ENCODE data around the gene AP1AR.
"Not testable (repeated sequence)": the region's sequence is repeated elsewhere in the genome, so short reads cannot be mapped to it uniquely, and the experiment has no call there.

Gene AP1AR, protein sequence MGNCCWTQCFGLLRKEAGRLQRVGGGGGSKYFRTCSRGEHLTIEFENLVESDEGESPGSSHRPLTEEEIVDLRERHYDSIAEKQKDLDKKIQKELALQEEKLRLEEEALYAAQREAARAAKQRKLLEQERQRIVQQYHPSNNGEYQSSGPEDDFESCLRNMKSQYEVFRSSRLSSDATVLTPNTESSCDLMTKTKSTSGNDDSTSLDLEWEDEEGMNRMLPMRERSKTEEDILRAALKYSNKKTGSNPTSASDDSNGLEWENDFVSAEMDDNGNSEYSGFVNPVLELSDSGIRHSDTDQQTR

DNA sequence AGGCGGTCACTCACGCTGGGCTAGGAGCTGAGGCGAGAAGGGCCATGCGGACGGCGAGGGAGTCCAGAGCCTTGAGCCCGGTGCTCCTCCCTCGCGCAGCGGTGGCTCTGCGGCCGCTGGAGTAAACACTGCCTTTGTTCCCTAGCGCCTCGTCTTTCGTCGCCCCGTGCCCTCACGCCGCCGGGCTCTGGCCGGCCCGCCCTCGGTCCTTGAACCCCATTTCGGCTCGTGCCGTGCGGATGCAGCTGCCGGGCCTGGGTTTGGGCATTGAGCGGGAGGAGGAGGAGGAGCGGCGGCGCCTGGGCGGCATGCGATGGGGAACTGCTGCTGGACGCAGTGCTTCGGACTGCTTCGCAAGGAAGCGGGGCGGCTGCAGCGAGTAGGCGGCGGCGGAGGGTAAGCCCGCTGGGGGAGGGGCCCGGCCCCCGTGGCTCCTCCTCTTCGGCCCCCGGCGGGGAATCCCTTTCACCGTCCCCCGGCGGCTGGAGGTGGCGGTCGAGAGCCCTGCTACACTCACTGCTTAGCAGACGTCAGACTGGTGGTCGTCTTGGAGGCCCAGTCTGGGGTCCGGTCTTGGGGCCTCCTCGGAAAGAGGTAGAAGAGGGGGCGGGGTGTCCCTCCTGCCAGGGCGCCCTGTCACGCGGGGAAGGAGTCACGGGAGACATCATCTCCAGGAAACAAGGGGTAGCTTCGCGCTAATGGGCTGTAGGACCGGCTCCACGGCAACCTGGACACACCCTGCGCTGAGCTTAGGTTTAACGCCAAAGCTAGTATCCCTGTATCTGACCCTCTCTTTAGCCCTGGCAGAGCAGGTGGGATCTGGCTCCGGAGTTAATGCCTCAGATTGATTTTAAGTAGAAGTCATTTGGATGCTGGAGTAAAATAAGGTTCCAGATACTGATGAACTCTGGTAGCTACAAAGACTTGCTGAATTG, at the start of gene AP1AR:
AP1AR (plus strand) TSS at position 9 of the 935 bp plus-strand sequence; CDS start at position 314, 305 bp downstream.
- DNase-seq, result peak; percentile 18

DNA sequence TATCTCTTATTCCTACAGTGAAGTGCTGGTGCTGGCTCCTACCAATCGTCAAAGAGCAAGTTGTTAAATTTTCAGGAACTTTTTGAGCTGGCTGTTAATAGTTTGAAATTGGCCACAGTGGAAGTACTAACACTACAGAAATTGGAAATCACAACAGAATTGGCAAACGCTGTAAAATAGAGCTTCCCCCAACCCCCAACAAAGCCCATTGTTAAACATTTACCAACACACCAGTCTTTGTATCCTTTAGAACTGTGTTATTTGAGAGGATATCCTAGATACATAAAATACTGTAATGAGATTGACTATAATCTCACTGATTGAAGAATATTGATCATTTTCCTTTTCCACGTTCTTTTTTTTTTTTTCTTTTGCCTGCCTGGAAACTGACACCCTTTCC, 49.0 kb upstream of the AP1AR start:
- no peak for DNase-seq

DNA sequence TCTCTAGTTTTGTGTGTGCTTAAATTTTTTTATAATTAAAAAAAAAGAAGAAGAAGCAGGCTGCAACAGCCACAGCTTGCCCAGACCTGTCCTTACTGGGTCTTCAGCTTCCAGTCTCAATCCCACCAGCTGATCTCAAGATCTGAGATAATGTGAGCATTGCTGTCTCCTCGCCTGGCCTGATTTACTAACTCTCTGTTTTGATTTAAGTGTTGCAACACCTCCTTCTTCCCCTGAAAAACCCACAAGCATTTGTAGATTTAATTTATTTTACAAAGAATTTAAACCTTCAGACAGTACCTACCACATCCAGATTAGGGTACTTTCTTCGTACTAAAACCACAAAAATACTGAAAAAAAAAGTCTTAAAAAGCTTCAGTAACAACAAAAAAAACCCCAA, 48.3 kb upstream of the AP1AR start:
- DNase-seq, result no peak

DNA sequence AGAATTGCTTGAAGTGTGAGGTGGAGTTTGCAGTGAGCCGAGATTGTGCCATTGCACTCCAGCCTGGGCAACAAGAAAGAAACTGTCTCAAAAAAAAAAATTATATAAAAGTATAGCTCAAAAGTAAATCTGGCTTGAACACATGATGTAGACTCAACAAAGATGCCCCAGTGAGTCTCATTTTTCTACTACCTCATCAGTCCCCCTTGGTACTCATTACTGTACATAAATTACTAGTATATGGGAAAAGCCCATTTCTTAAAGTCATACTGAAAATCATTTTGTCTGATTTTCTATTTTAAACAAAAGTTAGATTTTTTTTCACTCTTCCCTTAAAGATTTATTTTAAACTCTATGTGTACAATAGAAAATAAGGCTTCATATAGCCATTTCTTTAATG, 47.1 kb upstream of the AP1AR start:
- DNase-seq, result no peak

DNA sequence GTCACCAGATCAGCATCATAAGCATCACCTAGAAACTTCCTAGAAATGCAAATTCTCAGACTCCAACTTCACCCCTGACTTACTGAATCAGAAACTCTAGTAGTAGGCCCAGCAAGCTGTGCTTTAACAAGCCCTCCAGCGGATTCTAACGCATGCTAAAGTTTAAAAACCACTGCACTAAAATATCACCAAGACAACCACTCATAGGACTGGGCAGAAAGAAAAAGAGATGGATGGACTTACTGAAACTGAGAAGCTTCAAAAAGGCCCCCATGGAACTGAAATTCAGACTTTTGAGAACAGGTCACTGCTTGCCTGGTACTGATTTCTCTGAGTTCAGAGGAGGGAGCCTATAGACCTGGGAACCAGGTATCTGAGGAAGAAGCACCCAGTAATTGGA, 46.3 kb upstream of the AP1AR start:
- no peak for DNase-seq

DNA sequence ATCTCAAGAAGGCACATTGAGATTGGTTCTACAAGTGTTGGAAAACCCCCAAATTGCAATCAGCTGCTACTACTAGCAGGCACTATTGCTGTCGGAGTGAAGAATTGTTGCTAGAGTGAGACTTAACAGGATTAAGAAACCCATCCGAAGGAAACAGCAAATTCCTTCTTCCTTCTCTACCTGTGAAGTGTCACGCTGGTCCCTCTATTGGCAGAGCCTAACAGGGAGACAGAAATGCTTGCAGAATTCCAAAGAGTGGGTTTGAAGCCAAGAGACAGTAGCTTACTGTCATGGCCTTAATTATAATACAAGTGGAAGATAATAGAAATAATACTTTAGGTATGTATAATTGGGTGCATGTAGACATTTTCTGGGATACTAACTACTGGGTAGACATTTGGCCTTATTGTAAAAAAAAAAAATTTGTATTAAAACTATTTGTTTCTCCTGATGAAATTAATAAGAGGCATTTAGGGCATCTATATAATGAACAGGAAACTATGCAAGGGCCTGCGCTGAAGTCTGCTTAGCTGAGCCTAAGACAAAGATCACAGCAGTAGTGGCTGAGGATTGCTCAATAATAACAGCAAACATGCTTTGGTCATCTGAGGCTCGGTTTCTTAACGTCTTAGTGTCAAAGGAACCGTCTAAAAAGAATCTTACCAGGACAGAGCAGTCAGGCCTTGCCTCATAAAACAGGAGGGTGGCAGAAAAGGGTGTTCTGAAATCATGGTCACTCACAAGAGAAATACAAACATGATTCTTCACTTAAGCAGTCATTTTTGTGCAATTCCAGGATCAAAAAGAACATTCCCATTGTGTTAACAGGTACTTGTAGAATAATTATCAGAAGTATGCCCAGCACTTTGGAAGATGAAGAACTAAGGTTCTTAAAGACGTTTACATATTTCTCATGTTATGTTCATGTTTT, 45.6 kb upstream of the AP1AR start:
- DNase-seq, result no peak

DNA sequence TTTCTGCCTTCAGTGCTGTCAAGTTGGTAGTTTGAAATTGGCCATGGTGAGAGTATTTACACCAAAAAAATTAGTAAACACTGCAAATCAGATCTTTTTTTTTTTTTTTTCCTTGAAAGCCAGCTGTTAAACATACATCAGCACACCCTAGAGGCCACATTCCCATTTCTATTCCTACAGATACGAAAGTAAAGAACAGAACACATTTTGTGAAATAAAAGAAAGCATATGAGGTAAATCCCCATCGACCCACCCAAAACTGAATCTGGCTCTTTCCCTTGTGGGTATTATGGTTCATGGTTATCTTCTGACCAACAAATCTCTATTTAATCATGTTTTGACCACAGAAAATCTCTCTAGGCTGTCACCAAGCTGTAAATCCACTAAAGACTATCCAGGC, 41.8 kb upstream of the AP1AR start:
- no peak for DNase-seq

DNA sequence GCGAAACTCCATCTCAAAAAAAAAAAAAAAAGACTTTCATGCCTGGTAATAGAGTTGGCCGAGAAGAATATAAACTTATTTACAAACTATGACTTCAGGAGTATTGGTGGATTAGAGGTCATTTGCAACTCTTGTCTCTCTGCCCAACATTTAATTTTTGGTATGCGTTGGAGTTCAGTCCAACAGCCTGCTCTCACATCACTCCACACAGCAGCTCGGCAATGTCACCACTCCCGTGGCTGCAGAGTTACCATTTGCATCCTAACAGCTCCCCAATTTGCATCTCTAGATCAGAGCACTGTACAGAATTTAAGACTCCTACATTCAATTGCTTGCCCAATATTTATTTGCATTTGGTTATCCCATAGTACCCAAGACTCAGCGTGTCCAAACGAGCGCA, 40.9 kb upstream of the AP1AR start:
- DNase-seq, result no peak

DNA sequence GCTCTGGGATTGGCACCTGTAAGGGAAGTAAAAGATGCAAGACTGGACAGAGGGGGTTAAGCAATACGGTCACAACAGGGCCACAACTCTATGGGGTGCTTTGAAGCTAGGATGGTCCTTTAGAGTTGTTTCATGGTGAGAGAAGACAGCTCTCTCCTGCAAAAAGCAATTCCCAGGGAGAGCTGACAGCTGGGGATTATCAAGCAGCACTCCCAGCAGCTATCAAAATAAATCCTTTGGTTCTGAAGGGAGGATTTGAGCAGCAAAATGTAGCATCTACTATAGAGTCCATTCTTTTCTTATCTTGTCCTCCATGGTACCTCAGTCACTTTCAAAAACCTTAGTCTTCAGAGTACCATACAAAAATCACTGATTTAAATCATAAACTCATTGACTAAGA, 35.1 kb upstream of the AP1AR start:
- no peak for DNase-seq

DNA sequence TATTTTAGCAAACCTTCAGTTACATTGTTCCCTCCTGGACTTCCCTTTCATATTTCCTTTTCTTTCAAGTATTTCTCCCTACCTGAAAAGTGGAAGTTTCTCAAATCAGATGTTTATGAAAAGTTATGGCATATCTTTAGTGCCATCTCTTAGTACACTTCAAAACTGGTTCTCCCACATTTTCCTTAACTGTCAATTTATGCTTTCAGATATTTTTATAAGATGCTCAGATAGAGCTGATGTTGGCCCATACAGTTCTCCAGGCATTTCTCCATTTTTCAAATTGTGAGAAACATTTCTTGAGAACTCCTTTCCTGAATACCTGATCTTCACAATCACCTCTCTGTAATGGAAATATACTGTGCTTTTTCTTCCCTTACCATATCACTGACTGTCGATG, 32.5 kb upstream of the AP1AR start:
- DNase-seq, result no peak

DNA sequence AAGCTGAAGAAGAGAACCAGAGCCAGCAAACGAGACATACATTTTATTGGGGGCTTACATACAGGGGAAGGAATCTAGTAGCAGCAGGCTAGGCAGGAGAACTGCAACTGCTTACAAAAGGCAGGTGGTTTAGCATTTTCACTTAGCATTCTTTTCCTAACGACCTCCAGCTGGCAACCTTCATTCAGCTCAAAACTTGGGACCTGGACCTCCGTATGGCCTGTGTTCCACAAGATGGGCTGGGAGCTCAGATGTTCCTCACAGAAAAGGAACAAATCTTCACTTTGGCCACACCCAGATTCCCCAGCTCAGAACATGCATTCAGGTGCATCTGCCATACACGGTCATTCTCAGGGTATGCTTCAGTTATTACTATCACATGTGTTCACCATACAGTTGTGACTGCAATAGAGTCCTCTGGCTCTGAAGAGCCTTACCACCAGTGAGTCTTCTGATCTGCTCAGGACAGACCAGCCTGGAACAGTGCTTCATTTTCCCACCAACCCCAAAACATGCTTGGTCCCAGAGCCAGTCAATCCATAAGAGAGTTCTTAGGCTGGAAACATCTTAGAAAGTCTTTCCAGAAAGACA, 29.6 kb upstream of the AP1AR start:
- DNase-seq, result no peak

DNA sequence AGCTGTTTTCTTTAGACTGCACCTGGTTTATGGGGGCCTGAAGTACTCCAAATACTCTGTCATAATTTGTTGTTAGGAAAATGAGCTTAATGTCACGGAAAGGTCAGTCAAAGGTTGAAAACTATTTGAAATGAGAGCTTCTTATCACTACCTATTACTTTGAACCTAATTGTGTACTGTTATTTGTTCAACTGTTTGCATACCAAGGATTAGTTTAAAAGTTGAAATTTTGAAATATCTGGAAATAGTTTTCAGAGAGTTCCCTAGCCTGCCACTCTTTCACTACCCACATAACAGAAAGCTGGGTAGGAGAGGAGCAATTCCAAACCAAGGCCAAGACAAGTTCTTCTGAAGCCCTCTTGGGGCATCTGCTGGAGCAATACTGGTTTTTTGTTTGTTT, 28.0 kb upstream of the AP1AR start:
- no peak for DNase-seq

DNA sequence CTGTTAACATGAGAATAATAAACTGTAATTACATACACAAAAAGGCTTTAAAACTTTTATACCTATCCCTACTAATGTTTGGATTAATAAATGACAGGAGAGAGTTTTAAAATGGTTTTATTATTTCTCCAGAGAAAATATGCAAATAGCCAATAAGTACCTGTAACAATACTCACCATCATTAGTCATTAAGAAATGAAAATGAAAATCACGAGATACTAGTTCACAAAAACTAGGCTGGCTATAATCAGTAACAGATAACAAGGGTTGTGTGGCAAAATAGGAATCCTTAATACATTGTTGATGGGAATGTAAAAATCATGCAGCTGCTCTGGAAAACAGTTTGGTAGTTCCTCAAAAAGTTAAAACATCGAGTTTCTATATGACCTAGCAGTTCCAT, 25.2 kb upstream of the AP1AR start:
- no peak for DNase-seq

DNA sequence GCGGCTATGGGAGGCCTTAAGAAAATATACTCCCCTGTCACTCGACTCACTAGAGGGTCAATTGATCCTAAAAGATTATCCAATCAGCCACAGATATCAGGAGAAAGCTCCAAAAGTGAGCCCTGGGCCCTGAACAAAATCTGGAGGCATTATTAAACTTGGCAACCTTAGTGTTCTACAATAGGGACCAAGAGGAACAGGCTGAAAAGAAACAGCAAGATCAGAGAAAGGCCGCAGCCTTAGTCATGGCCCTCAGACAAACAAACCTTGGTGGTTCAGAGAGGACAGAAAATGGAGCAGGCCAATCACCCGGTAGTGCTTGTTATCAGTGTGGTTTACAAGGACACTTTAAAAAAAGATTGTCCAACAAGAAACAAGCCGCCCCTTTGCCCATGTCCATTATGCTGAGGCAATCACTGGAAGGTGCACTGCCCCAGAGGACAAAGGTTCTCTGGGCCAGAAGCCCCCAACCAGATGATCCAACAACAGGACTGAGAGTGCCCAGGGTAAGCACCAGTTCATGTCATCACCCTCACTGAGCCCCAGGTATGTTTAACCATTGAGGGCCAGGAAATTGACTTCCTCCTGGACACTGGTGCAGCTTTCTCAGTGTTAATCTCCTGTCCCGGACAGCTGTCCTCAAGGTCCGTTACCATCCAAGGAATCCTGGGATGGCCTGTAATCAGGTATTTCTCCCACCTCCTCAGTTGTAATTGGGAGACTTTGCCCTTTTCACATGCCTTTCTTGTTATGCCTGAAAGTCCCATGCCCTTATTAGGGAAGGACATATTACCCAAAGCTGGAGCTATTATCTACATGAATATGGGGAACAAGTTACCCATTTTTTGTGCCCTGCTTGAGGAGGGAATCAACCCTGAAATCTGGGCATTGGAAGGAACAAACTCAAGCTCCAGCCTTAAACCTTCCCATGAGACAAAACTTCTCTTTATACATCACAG, 23.2 kb upstream of the AP1AR start:
- DNase-seq, result not testable (repeated sequence)

DNA sequence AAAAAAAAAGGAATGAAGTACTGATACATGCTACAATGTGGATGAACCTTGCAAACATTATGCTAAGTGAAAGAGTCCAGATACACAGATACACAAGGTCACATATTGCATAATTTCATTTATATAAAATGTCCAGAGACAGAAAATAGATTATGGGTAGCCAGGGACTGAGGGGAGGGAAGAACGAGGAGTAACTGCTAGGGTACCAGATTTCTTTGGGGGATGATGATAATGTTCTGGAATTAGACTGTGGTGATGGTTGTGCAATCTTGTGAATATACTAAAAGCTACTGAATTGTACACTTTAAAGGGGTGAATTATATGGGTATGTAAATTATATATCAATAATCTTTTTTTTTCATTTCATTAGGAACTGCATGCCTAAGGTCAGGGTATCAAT, 20.8 kb upstream of the AP1AR start:
- no peak for DNase-seq

DNA sequence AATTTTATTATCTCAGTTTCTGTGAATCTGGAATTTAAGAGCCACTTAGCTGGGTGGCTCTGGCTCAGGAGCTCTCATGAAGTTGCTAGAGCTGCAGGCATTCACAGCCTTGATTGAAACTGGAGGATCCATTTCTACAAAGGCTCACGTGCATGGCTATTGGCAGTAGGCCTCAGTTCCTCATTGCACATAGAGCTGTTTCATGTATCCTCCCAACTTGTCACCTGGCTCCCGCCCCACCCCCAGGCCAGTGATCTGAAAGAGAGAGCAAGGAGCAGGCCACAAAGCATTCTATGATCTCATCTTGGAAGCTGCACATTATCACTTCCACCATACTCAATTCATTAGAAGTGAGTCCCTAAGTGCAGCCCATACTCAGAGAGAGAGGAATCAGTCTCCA, 18.5 kb upstream of the AP1AR start:
- no peak for DNase-seq

DNA sequence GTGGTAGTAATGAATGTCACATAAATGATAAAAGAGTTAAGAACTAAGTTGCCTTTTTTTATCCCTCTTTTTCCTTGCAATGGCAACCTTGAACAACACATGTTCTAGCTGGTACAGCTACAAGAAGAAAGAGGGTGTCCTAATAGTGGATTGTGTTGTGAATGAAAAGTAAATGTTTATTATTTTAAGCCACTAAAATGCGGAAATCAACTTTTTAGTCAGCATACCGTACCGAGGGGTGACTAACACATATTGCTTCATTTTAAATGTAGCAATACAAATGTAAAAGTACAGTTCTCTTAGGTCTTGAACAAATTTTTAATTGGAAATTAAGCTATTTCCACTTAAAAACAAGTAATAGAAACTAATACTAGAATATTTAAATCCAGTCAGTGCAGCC, 17.7 kb upstream of the AP1AR start:
- DNase-seq, result no peak

DNA sequence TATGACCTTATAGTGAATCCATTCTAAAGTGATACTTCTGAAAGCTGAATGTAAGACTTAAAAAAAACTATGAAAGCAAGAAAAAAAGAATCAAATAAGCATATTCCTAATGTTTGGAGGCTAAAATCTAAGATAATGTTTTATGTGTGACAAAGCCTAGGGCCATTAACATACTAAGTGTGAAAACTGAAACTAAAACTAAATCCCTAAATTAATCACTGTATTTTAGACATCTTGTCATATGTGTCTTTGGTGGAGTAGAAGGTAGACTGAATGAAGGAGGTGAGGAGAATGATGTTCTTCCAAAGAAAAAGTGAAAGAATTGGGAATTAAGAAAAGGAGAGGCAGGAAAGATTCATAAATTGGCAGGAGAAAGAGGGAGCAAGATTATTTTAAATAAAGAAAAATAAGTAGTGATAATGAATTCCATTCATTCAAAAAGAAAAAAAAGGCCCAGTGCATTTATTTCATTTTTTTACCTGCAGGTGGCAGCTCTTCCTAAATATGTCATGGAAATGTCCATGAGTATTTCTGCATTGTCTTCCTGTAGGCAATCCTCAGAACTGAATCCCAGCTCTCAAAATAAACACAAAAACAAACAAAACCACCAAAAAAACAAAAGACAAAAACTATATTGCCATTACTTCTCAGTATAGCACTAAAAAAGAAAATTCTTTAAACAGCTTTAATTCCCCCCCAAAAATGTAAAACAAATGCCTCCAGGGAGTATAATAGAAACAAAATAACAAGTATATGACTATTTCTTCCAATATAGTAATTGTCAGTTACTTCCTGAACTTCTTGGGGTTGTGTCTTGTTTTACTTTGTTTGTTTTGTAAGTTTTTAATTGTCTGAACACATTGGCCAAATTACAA, 17.0 kb upstream of the AP1AR start:
- DNase-seq, result no peak

DNA sequence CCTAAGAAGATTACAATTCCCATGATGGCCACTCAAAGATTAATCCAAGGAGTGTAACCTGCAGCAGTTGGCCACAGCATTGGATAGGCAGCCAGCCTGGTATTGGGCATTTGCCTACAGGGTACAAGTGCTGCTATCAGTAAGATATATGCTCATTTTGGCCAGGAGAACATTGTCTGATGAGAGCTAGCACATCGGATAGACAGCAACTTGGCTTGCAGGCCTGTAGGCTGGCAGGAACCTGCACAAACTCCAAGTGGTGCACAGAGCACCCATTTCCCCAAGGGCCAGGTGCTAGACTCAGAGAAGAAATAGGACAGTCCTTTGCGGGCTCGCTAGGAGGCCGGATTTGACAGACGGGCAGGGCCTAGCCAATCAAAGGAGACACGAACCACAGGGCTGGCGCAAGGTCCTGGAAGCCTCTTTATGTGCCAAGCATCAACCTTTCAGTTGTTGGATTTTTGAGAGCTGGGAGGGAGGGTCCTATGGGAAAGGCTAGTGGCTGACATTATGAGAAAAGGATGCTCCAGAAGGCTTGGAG, 11.7 kb upstream of the AP1AR start:
- no peak for DNase-seq

Data from GOT3 (cell line).